GM18519 (cell line): ENCODE results near the gene EML1.

ENCODE experiments used
- ATAC-seq: cut with Tn5 transposase; IDR thresholded peaks from one replicate; pipeline ENCODE4 v1.9.1; 2021; ENCODE audit warnings: mild to moderate bottlenecking, moderate library complexity; ENCODE audit not compliant: unreplicated experiment, low FRiP score

The EML1 gene

DNA sequence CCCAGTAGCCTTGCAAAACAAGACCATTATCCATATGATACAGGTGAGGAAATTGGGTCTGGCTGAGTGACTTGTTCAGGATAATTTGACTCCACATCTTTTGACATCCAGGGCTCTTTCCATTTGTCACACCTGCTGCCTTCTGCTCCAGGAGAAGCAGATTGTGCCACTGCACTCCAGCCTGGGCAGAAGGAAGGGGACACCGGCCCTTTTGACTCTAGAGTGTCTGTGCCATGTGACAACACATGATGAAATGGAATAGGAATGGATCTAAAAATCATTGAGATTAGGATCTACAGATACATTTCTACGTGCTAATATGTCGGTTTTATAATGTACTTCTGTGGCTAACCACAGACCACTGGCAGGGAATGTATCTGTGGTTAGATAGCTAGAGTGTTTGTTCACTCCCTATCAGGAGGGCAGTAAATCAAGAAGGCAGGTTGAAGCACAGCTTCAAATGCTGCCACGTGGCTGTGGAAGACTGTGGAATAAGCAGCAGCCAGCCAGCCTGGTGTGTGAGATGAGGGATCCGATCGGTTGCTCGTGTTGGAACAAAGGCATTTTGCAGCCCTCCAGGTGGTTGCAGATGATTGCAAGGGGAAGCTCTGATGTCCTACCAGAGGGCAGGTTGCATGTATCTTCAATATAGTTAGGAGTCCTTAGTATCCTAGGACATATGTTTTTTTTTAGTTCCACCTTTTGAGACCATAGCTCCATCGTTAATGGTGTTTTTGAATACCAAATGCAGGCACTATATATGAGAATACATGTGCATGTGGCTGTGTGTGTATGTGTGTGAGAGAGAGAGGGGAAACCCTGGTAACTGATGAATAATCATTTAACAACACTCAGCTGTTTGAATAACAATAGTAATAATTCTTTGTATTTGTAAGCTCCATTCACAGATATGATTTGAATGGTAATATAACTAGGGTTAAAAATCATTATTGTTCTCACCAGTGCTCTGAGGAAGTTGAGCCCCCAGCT lies 28.6 kb downstream of the EML1 start:
- ATAC-seq, result no peak

DNA sequence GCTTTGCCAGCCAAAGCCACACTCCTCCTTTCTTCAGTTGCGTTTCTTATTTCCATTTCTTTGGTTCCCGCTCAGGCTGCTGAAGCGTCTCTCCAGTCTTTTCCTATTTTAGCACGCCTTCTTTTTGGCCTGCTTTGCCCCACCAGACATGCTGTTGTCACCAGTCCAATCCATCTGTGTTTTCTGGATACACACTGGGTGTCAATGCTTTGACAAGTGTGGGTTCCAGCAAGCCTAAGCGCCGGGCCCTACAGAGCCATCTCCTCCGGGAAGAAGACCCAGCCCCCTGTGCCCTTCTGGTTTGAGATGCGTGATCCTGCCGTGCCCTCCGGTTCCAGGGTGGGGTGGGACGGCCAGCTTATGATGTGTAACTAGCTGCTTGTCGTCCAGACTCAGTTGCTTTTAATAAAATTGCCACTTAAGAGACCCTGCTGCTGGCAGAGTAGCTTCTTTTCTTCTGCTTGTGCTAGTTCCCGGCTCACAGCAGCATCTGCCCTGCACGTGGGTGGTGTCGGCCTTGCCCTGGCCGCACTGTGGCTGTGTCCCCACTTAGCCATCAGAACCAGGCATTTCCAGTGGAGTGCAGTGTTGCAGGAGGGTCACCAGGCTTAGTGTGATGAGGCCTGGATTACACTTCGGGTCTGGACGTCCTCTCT lies 29.7 kb downstream of the EML1 start:
- ATAC-seq, result no peak

DNA sequence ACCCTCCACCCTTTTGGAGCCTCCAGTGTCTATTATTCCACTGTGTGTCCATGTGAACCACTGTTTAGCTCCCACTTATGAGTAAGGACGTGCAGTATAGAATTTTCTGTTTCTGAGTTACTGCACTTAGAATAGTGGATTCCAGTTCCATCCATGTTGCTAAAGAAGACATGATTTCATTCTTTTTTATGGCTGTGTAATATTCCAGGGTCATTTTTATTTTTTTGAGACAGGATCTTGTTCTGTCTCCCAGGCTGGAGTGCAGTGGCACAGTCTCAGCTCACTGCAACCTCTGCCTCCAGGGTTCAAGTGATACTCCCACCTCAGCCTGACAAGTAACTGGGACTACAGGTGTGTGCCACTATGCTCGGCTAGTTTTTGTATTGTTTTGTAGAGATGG lies 31.6 kb downstream of the EML1 start:
- no peak for ATAC-seq

DNA sequence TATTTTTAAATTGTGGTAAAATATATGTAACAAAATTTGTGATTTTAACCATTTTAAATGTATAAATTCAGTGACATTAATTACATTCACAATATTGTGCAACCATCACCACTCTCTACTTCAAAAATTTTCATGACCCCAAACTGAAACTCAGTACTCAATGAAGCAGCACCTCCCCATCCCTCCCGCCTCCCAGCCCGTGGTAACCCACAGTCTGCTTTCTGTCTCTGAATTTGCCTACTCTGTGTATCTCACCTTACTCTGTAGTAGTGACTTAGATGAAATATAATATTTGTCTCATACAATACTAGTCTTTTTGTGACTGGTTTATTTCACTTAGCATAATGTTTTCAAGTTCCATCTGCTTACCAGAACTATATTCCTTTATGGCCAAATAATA lies 36.2 kb downstream of the EML1 start:
- ATAC-seq, result no peak

DNA sequence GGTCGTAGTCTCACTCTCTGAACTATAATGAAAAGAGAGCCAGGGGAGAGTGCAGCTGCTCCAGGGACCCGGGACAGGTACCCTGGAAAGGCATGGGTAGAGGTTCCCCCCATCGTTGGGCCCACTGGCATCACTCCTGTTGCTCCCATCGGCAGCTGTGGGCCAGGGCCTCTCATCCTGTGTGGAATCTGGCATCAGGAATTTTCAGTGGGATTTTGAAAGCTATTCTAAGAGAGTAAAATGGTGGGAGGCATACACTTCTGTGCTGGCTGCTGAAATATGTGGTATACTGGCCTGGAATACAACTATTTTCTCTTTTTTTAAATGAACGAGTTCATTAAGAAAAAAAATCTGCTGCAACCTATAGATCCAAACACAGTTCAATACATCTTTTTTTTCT lies 38.1 kb downstream of the EML1 start:
- ATAC-seq, result no peak

DNA sequence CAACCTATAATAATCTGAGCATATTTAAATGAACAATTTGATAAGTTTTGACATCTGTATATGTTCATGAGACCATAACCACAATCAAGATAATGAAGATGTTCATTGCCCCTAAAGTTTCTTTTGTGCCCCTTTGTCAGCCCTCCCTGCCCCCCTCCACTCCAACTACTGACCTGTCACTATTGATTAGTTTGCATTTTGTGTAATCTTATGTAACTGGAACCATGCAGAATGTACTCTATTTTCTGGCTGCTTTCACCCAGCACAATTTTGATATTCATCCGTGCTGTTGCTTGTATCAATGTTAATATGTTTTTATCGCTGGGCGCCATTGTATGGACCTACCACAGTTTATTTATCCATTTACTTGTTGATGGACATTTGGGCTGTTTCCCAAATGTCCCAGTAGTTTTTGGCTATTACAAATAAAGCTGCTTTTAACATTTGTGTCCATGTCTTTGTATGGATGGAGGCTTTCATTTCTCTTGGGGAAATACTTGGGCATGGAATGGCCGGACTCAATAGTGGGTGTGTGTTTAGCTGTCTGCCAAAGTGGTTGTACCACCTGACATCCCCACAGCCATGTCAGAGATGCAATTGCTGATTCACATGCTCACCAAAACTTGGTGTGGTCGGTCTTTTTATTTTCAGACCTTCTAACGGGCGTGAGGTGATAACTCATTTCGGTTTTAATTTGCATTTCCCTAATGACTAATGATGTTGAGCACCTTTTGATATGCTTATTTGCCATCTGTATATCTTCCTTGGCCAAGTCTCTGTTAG lies 38.9 kb downstream of the EML1 start:
- ATAC-seq, result no peak

DNA sequence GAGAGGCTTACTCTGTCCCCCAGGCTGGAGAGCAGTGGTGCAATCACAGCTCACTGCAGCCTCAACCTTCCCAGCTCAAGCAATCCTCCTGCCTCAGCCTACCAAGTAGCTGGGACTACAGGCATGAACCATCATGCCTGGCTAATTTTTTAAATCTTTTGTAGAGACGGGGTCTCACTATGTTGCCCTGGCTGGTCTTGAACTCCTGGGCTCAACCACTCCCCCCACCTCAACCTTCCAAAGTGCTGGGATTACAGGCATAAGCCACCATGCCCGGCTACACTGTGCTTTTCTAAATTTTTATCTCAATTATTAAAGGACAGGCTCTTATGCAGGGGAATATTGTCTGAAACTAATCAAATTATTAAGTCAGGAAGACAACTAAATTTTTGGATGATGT lies 44.6 kb downstream of the EML1 start:
- ATAC-seq, result no peak

DNA sequence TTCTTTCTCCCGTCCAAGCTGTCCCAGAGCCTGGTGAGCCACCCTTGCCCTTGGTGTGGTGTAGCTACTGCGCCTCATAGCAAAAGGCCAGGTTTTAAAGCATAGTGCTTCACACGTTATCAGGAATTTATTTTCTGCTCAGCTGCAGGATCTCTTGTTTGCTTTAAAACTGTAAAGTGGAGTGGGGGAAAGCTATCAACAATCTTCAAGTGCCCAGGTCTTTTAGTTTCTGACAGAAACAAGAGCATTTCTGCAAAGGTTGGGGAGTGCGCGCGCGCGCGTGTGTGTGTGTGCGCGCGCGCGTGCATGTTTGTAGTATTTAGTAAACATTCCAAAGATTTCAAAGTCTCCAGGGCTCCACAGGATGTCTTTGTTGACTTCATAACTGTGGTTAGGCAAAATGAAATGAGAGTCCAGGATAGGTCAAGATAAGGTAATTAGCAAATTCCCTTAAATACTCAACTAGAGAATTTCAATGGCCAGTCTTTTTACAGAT lies 45.5 kb downstream of the EML1 start:
- no peak for ATAC-seq

DNA sequence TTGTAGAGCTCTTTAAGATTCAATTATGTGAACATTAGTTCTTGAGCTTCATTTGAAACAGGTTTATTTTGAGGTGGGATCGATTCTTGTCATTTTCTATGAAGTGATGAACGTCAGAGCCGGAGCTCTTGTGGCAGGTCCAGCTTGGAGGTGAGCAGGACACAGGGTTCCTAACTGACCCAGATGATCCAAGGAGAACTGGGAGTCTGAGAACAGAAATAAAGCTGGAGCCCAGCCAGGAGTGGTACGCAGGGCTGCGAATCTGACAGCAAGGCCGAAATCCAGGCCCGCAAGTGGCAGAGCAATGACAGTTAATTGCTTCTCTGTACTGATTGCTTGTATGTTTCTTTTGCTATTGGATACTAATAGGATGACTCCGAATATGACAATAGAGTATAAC lies 46.5 kb downstream of the EML1 start:
- no peak for ATAC-seq

DNA sequence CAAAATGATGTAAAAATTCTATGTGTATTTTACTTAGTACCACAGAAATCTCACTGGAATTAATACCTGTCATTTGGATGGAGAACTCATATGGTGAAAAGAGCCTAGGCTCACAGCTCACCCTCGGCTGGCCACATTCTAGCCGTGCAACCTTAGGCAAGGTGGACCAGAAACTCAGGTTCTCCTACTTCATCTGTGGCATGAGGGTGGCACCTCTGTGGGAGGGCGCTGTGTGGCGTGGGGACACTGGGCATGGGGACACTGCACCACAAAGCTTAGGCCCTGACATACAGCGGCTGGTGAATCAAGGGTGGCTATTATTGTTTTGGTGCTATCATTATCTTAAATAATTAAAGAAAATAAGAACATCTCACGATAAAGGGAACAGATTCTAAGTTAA lies 47.1 kb downstream of the EML1 start:
- ATAC-seq, result no peak

DNA sequence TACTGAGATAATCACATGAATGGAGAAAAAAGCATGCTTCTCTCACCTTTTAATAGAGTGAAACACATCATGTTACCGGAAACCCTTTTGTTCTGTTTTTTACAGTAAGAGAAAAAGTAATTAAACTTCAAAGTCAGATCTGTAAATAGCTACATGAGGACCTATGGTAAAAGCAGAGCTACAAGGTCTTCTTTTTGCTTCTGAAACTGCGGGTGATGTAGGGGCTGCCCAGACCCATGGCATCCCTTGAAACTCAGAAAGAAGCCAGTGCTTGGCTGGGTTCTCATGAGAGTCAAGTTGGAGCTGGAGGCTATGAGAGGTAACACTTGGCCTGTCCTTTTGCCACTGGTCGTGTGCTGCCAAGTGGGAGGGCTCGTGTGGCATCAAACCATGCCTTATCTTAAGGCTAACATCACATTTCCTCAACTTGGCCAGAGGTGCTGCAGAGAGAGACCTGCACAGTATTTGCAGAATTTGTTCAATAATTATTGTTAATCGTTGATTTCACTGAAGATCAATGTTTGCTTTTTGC lies 47.6 kb downstream of the EML1 start:
- no peak for ATAC-seq

DNA sequence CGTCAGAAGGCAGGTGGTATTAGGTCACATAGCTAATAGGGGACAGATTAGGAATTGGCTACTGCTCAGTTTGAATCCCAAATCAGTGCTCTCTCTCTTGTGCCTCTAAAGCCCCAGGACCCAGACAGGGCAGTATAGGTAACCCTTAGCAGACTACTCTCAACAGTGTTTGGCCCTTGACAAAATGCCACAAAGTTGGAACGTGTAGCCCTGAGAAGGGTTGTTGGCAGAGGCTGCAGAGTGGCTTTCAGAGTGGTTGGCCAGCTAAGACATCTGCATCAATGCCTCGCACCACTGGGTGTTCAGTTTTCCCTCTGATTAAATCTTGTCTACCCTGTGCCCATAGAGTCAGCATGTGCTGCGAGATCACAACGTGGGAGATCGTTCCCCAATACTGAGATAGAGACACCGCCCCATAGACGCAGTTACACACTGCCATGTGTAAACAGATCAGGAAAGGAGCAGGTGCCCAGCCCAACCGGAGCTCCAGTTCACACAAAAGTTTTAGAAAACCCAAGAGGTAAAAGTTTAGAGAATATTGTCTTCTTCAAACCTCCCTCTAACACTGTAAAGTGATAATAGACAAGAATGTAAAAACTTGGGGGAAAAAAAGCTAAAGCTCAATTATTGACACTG lies 48.3 kb downstream of the EML1 start:
- ATAC-seq, result no peak

DNA sequence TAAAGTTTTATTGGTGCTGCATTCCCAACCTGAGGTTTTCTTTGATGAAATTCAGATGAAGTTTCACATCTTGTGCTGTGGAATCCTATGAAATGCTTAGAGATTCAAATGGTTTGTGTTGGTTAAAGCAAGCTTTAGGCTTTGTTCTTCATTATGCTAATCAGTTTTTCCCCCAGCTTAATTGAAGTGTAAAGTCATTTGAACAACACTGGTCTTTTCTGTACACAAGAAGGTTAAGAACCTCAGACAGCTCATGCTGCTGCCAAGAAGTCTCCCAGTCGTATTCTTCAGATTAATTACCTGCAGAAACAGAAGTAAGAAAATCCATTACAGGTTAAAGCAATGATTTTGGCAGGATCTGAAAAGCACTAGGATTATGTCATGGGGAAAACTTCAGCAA lies 48.9 kb downstream of the EML1 start:
- no peak for ATAC-seq

DNA sequence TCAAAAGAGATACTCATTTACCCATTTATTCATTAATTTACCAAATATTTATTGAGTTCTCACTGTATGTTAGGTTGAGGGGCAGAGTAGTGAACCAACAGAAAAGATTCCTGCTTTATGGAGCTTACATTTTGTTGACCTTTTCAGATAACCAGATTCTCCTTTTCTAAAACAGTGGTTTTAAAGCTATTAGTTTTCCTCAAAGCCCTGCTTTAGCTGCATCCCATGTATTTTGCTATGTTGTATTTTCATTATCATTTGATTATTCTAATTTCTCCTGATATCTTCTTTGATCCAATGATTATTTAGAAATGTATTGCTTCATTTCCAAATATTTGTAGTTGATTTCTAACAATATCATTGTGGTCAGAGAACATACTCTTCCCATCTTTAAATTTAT lies 53.6 kb downstream of the EML1 start:
- ATAC-seq, result no peak

DNA sequence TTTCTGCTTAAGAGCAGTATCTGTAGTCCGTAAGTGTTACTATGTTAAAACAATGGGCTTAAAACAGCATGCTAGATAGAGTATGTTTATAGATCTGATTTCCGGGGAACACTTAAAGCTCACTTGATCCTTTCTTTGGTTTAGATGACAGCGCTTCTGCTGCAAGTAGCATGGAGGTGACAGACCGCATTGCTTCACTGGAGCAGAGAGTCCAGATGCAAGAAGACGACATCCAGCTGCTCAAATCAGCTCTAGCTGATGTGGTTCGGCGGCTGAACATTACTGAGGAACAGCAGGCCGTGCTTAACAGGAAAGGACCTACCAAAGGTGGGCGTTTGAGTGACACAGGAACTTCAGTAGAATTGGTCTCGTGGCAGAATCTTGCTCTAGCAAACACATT lies 57.5 kb downstream of the EML1 start:
- ATAC-seq, result no peak

DNA sequence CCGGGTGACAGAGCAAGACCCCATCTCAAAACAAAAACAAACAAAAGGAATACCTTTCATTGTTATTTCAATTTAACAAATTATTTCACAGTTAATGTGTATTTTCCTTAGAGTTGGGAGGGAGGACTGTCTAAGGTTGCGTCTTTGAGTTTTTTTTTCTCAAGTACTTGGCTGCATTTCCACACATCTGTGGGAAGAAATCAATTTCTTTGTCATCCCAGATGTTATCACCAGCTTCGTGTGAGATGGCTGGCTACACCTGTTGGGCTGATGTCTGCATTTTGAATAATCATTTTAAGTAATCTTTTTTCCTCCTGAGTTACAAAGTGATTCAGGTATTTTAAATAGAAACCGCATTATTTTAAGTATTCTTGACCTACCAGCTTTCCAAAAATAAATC lies 59.4 kb downstream of the EML1 start:
- ATAC-seq, result no peak

DNA sequence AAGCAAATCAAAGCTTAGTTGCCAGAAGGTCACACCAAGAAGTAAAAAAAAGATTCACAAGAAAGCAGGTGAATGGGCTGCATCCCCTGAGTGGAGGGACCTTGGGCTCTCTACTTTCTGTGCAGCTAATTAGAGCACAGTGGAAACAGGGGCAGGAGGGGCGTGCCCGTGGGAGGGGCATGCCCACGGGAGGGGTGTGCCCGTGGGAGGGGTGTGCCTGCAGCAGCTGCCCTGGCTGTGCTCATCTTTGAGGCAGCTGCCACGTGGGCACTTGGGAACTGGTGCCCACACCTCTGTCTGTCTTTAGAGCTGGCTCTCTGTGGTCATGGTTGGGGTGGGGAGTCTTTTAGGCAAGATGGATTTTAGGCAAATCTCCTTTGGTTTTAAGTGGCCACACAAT lies 60.0 kb downstream of the EML1 start:
- ATAC-seq, result no peak

DNA sequence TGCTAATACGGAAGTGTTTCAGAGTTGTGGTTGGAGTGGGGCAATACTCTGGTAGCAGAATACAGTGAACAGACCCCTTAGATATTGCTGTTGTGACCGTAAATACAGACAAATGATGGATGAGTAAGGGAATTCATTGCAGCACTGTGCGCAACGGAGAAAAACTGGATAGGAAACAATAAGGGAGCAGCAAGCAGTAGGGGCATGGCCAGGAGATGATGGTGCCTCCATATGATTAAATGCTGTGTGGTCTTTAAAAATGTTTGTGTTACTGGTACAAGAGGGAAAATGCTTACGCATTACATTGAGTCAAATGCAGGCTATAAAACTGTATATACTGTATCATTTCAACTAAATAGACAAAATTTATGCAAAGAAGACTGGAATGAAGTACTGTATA lies 61.6 kb downstream of the EML1 start:
- no peak for ATAC-seq

DNA sequence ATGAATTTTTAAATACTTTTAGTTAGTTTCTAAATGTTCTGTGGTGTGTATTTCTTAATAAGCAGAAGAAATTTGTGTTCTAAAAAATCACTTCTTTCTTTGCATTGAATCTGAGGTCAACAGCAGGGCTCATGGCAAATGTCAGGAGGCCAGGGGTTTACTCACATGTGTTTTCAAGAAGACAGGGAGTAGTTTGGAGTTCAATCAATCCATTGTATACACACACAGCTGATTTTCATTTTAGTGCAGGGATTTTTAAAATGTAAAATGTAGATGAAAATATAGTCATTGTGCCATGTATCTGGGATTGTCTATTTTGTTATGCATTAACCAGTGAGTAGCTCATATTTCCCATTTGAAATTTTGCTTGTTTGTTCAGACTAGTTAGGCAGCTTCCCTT lies 62.1 kb downstream of the EML1 start:
- ATAC-seq, result no peak

DNA sequence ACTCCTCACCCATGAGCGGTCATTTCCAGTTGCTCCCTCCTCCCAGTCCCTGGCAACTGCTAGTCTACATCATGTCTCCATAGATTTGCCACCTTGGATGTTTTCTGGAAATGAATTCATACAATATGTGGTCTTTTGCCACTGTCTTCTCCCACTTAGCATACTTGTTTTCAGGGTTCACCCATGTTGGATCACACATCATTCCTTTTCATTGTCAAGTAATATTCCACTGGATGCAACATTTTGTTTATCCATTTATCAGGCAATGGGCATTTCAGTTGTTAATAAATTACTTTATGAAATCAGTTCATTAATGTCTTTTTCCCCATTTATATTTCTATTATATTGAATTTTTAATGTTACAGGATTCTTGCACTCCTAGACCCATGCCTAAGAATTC lies 64.3 kb downstream of the EML1 start:
- ATAC-seq, result no peak
